Globus pallidus (tissue), 1 donor: Measurements from ENCODE around the gene ANK3.

Experiments used
- DNase-seq: peaks from one replicate; pipeline ENCODE4 v3.0.0-alpha.2; 2015; ENCODE audit warnings: low spot score

Gene ANK3

GRCh38 chr10:60343254-60343653 is 46.4 kb downstream of the ANK3 start:
- no peak for DNase-seq

DNA sequence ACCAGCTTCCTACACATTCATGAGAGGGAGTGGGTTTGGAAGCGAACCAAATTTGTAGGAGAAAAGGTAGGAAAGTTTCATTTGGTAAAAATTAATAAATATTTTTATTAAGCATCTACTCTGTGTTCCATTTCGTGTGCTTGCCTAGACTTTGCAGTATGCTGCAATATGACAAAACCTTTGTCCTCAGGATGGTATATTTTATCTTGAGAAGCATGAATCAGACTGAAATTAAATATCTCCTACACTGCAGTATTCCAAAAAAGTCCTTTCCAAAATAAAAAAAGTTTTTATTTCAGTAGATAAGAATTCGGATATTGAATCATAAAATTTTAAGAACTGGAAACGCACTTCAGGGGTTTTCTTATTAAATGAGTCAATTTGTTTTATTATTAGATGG is 47.7 kb downstream of the ANK3 start:
- no peak for DNase-seq

DNA sequence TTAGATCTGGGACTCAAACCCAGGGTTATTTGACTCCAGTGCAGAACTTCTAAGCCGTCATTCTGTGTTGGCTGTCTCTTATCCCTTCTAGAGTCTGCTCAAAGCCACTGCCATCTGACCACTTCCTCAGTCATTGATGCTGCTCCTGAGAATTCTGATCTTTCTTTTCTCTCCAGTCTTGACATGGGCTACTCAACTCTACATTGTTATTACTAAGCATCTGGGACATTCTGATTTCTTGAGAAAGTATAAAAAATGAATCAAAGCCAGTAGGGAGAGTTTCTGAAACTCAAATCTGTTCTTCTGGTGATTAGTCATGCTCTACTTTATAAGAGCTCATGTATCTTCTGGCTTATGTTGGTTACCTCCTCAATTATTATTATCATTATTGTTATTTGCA is 48.7 kb downstream of the ANK3 start:
- no peak for DNase-seq

GRCh38 chr10:60339757-60340156 is 49.9 kb downstream of the ANK3 start:
- DNase-seq = no peak

- DNase-seq = no peak
Measured at GRCh38 chr10:60338786-60339185, 50.9 kb downstream of the ANK3 start.

GRCh38 chr10:60338002-60338564 is 51.6 kb downstream of the ANK3 start:
- no peak for DNase-seq

GRCh38 chr10:60336901-60337630 is 52.6 kb downstream of the ANK3 start:
- DNase-seq = no peak

DNA sequence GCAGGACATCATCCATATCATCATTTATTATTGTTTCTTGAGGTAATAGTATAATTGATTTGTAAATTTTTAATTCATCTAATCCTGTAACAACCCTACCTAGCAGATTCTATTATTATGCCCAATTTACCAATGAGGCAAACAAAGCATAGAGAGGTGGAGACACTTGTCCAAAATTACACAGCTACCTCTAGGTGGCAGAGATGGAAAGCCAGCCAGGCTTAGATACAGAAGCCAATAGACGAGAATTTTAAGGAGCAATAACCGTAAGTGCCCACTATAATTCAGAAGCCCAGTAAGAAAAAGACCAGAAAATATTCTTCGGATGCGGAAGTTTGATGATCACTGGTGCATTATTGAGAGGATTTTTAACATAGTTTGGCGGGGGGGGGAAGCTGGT is 54.0 kb downstream of the ANK3 start:
- no peak for DNase-seq

DNA sequence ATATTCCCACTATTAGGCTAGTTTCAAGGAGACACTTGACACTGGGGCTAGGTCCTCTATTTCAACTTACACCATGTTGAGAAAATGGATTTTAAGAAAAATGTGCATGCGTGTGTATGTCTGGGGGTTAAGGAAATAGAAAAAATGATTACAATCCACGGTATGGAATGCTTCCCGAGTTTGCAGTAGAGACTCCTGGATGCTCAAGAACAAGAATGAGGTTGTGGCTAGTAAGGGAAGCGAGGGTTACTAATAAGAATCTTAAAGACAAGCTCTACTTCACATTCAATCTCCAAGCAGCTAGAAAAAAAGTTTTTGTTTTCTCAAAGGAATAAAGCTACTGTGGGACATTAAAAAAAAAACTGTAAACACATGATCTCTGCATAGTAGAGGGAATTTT is 54.7 kb downstream of the ANK3 start:
- no peak for DNase-seq

GRCh38 chr10:60332371-60332770 is 57.3 kb downstream of the ANK3 start:
- DNase-seq = no peak

GRCh38 chr10:60331886-60332285 is 57.8 kb downstream of the ANK3 start:
- DNase-seq = no peak

- no peak for DNase-seq
Measured at GRCh38 chr10:60323162-60323561, 66.5 kb downstream of the ANK3 start.

DNA sequence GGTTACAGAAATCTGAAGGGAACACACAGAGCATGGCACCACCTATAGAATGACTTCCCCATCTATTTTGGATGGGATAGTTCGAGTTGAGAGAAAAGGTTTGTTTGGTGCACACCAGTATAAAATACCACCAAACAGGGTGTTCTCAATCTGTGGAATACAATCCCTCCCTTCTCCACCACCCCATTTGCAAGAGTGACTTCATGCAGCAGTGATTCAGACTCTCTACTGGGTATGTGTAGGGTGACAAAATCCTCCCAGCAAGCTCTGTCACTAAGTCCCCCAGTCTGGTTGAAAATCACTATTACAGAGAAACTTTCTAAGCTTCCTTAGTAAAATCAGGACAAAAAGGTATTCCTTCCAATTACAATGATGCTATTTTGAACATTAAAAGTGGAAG is 69.0 kb downstream of the ANK3 start:
- no peak for DNase-seq

- DNase-seq = no peak
Measured at GRCh38 chr10:60316029-60316428, 73.6 kb downstream of the ANK3 start.

DNA sequence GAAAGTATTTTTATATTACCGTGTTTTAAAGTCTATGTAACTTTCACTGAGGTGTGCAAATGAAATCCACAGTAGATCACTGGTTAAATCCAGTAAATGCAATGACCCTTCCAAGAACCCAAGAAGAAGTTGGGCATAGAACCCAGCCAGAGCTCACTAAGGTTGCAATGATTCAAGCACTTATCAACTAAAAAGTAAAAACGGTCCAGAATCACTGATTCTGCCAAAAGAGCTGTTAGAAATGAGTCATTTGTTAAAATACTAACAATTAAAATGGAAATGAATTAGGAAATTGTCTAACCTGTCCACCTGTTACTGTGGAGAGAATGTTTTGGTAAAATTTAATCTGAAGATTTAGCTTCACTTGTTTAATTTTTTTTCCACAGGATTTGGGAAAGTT is 74.4 kb downstream of the ANK3 start:
- no peak for DNase-seq

- no peak for DNase-seq
Measured at GRCh38 chr10:60314069-60314940, 75.4 kb downstream of the ANK3 start.

DNA sequence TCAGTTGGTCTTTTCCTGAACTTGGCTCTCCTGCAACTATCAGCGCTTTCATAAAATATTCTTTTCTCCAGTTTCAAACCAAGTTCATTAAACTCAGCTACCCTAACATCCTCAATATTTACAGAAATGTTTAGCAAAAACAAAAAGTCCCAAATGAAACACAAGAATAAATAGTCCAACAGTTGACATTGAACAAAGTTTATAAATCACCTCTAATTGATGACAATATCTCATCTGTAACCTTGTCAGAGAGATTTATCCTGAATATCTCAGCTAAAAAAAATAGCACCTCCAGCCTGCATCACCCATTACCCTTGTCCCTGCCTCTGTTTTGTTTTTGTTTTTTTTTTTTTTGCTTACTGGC is 76.1 kb downstream of the ANK3 start:
- DNase-seq = no peak

DNA sequence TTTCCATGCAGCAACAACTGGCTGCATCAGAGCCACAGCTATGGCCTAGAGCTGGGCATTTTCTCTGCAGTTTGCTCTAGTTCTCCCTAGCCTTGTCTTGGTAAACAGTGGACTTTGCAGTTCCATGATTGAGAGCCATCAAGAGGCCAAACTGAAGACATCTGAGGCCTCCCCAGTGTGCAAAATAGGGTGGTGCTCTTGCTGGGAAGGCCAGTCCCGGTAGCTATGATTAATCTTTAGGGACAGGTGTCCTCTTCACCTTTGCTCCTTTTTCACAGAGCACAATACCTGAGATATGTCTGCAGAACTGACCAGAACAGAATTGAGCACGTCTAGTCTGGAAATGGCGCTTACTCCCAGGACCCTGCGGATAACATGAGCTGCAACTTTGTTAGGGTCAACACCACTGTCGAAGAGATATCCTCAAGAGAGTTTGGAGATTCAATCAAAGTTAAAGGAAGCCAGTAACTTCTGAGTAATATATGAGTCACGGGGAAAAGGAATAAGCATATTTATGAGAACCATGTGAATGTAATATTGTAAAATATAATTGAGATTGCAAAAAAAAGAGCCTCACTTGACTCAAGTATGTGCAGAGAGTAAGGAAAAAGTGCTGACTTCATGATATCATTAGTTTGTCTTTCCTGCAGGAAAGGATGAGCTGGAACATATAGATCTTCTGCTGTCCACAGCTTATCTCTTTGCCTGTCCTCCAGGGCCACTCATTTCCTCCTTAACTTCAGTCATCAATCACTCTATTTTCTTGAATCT is 76.7 kb downstream of the ANK3 start:
- no peak for DNase-seq

DNA sequence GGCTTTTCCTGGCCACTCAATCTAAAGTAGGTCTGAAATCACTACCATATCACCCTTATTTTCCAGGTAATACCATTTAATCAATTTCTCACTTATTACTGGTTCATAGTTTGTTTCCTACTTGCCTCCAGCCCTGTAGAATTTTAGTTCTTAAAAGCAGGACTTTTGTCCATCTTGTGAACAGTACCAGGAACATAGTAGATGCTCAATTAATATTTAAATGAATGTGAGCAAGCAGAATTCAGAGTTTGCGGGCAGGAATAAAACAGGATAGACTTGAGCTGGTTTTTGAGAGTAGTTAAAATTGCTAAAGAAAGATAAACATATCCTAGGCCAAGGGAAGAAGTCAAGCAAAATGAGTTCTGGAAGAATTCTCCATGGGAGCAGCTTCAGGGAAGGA is 77.9 kb downstream of the ANK3 start:
- DNase-seq = no peak

DNA sequence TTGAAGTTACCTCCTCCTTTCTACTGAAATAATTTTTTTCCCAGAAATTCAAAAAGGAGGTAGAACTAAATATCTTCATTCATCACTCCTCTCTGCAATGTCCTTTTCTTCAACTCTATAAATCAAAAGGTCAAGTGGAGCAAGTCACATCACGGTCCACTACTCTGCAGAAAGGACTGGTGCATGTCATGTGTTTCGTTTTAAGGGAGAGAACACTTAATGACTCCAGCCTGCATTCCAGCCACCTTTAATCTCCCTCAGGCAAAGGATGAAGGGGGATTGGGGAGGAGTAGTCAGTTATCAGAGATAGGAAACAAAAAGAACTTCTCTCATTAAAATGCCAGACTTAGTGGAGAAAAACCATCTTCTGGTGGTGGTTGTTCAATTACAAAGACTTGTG is 78.9 kb downstream of the ANK3 start:
- DNase-seq = no peak

DNA sequence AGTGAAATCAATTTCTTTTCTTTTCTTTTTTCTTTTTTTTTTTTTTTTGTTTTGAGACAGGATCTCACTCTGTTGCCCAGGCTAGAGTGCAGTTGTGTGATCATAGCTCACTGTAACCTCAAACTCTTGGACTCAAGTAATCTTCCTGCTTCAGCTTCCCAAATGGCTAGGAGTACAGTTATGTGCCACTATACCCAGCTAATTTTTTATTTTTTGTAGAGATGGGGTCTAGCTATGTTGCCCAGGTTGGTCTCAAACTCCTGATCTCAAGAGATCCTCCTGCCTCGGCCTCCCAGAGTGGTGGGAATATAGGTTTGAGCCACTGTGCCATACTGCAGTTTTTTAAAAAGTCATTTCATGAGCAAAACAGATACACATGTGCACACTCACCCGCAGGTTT is 79.8 kb downstream of the ANK3 start:
- DNase-seq = no peak

DNA sequence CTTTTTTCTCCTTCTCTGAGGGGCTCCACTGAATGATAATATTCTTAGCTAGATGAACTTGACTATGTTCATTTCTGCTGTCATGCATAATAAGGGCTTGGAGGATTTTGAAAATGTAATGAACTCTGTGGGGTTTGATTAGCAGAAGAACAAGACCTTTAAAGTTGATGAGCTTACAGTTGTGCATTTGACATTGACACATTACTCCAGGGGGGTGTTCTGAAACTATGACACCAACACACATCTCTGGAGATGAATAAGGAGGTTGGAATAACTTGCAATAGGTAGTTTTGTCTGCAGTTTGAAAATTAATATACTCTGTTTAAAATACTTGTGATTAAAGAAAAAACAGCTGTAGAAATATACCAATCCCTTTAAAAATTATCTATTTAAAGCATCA is 80.3 kb downstream of the ANK3 start:
- DNase-seq = no peak
